Fibroblast of lung (primary cell): ENCODE data around the gene ZNF366.

ENCODE experiments used
- CTCF ChIP-seq, 2 donors: IDR thresholded peaks in 1 of 2; conservative IDR thresholded peaks in 1 of 2; 1 replicate in 1 of 2; 2 replicates in 1 of 2; pipeline ENCODE4 v1.5.1; 2011 to 2012; ENCODE audit warnings: low read length in 2 of 2, control low read depth in 1 of 2, inconsistent platforms in 1 of 2, low read depth in 1 of 2, mild to moderate bottlenecking in 1 of 2
- EZH2 ChIP-seq: IDR thresholded peaks from 2 replicates; pipeline ENCODE4 v1.5.1; 2012; ENCODE audit warnings: low read length, control low read depth, mild to moderate bottlenecking; ENCODE audit errors: missing control alignments

GRCh38 chr5:72402959-72403628 lies 104.1 kb downstream of the ZNF366 start:
- TF ChIP-seq CTCF (conservative IDR thresholded peaks at IDR 0.05 in 1 of 2, IDR thresholded peaks at IDR 0.05 in 1 of 2; ENCODE audit: low read depth in 1 of 2, low read length in 2 of 2) (peak; percentile 44 to 70), EZH2 (no peak)
